NCI-H1105 treated with DMSO at 0.1 percent for 48 hours (cell line): ENCODE data around the gene TMCC1.
"Not testable (repeated sequence)": the region's sequence is repeated elsewhere in the genome, so short reads cannot be mapped to it uniquely, and the experiment has no call there.

Source experiments
- DNase-seq: peaks from one replicate; lab custom pipeline; 2025; lab: John Stamatoyannopoulos, UW

The TMCC1 gene

DNA sequence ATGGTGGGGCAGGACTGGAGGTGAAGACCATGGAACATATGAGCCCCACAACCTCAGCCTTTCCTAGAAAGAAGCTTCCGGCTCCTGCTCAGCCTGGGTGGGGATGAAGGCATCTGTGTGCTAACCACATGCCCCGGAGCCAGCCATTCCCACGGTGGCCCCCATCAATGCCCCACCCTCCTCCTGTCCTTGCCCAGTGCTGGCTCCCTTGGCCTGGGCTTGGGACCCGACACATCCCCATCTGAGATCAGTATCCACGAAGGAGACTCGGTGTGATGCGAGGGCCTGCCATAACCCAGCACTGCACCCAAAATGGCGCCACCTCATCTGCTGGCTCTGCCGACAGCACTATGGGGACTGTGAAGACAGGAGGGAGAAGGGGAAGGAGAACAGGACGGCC, 270.6 kb downstream of the TMCC1 start:
- no peak for DNase-seq

GRCh38 chr3:129622226-129622874, 271.2 kb downstream of the TMCC1 start:
- DNase-seq, result no peak

GRCh38 chr3:129621626-129622225, 271.8 kb downstream of the TMCC1 start:
- DNase-seq, result no peak

- DNase-seq, result no peak
Observed at GRCh38 chr3:129620828-129621559, 272.5 kb downstream of the TMCC1 start.

GRCh38 chr3:129619726-129620162, 273.8 kb downstream of the TMCC1 start:
- DNase-seq, result no peak

DNA sequence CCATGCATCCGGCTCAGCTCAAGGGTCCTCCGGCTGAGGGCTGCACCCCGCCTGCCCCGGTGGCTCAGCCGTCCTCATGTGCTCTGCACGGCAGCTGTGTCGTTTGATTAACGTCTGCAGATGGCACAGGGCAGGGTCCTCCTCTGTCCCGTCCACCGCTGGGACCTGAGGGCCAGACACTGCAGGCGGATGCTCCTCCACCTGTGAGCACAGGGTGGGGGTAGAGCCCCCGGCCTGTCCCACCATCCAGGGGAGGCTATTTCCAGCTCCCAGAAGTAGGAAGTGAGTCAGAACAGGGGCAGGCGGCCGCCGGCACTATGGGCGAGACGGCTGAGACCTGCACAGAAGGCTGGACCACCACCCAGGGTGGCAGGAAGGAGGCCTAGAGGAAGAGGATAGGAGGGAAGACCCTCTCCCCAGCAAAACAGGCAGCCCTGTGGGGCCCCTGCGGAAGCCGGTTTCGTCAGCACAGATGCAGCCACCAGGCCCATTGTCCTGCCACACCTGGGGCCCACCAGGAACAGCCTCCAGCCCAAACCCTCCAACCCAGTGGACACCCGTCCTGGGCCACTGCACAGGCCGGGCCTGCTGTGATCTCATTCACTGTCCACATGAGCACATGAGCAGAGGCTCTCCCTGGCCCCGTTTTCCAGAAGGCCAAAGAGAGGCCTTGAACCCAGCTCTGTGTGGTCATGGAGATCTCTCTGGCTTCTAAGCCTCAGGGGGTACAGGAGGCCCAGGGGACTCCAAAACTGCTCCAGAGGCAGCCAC, 274.4 kb downstream of the TMCC1 start:
- no peak for DNase-seq

- DNase-seq, result no peak
Observed at GRCh38 chr3:129618186-129618820, 275.2 kb downstream of the TMCC1 start.

DNA sequence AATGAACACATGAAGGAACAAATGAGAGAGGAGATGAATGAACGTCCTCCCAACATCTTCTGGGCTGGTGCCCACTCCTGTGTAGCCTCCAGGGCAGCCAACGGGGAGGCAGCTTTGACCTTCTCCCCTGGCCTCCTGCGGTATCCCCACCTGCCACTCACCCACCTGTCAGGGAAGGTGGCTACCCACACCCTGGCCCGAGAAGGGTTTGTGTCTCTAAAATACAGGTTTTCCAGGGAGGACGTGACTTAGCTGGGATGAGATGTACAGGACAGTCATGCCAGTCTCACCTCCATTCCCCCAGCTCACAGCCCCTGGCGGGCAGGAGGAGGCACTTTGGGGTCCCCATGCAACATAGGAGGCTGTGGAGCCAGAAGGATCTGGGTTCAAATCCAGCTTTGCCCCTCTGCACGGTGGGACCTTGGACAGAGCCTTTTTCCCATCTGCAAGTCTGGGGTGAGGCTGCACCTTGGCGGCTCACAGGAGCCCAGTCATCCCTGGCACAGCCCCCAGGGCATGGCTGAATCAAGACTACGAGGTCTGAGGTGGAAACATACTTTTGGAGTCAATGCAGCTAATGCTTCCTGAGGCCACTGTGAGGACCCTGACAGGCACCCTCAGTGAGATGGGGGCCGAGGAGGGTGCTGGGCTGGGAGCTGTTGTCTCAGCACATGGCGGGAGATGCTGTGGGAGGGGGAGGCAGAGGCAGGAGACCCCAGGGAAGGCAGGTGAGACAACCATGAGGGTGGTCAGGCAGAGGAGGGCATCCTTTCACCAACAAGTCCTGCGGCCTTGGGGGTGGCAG, 275.9 kb downstream of the TMCC1 start:
- DNase-seq, result no peak

GRCh38 chr3:129616713-129617112, 276.8 kb downstream of the TMCC1 start:
- DNase-seq, result no peak

DNA sequence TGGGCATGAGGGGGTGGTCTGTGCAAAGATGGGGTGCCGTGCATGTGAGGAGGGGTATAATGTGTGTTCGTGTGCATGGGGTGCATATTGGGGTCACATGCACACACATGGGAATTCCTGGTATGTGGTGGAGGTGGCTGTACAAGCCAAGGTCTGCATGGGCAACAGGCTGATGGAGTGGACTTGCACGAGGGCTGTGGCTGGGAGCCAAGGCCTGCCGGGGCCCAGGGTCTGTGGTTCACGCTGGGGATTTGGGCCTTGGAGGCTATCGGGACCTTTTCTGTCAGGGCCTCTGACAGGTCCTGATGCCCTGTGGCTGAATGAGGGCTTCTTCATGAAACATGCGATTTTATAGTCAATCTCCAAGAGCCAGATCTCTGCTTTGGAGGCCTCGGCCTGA, 277.2 kb downstream of the TMCC1 start:
- DNase-seq, result no peak

DNA sequence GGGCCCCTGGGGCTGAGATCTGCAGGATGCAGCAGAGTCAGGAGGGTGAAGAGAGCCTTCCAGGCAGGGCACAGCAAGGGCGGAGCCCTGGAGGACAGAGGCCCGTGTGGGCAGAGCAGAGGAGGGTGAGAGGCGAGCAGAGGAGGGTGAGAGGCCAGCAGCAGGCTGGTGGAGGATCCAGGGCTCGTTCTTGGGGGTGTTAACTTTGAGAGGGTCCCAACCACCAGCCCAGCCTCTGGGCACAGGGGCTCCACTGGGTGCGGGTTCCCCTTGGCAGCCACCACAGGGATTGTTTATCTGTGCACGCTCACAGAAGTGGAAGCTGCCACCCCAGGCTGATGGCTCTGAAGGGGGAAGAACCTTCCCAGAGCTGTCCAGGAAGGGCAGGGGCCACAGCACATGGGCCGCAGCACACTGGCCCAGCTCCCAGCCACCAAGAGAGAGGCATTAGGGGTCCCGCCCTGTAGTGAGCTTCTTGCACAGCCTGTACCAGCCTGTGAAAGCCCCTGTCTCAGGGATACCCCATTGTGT, 277.7 kb downstream of the TMCC1 start:
- no peak for DNase-seq

DNA sequence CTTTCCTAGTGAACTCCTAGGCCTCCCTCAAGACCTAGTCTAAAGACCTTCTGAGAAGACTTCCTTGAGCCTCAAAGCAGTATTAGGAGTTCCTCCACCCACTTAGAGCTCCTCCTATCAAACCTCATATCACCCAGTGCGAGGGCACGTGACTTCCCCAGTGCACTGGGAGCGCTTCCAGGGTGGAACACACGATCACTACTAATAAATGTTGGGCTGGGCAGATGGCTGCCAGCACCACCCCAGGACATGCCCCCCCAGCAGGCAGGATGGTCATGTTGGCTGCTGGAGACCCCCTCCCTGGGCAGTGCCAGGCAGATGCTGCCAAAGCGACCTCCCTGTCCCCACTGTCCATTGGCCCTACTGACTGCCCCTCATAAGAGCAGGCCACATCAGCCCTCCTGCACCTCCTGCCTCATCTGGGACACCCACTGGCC, 278.6 kb downstream of the TMCC1 start:
- DNase-seq, result no peak

DNA sequence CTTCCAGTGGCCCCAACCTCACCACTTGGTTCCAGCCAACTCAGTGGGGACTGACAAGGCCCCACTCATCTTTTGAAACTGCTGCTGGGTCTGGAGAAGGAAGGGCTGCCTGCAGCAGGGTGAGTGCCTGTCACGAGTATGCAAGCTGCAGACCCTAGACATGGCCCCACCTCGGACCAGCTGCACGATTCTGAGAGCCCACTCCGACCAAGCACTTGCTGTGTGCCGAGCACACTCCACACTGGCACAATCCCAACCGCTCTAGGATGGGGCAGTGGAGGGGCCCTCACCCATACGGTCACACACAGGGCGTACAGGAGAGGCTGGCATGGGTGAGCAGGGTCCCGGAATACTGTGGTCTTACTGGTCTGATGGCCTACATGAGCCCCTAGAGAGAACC, 279.1 kb downstream of the TMCC1 start:
- DNase-seq, result no peak

DNA sequence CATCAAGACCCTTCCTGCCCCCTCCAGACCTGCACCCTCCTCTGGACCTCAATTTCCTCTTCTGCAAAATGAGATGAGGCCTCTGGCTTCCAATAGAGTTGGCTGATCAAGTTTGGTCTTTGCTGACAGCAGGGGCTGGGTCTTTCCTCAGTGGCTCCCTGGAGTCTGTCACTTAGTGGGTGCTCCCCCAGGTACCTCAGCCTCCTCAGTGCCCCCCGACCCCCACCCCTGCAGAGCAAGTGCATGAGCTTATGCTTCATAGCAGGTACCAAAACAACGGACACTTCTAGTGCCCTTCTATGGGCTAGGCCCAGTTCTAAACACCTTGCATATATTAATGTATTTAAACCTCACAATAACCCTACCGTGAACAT, 280.2 kb downstream of the TMCC1 start:
- no peak for DNase-seq

DNA sequence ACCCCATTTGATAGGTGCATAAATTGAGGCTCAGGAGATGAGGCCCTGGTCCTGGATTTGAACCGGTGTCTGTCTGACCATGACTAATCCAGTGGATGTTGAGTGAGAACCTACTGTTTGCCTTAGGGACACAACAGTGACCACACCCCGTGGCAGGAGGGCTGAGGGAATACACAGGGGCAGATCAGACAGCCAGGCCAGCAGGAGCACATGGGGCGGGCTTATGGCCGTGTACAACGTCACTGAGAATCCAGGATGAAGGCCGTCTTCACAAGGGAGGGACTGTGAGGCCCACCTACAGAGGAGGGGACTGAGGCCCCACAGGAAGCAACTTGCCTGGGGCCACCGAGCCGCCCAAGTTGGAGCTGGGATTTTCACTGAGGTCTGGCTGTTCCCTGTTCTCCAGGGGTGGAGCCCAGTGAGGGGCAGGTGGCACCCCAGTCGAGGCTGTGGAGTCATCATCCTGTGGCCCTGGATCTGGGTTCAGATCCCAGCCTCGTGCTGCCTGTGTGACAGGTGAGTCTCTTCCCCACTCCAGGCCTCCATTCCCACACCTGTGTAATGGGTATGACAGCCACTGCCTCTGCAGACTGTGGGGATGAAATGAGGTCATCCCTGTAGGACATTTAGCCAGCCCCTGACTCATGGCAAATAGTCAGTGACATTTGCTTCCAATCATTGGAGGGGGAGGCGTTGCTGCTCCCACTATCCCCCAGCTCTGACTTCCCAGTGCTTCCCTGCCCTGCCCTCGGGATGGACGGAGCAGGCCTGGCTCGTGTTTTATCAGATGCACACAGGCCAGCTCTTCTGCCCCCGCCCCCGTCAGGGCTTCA, 280.8 kb downstream of the TMCC1 start:
- DNase-seq, result no peak

GRCh38 chr3:129611812-129612533, 281.5 kb downstream of the TMCC1 start:
- DNase-seq, result no peak

DNA sequence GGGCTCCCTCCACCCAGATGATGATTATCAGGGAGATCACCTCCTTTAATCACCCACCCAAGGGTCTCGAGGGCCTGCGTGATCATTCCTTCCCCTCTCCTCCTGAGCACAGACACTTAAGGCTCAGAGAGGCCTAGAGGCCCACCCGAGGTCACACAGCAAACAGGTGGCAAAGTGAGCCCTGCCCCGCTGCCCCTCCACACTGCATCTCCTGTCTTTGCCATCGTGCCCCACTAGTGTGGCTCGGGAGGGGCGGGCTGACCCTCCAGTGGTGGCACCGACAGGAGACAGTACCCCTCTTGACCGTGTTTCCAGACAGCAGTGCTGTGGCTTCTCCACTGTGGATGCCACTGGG, 282.1 kb downstream of the TMCC1 start:
- DNase-seq, result no peak

DNA sequence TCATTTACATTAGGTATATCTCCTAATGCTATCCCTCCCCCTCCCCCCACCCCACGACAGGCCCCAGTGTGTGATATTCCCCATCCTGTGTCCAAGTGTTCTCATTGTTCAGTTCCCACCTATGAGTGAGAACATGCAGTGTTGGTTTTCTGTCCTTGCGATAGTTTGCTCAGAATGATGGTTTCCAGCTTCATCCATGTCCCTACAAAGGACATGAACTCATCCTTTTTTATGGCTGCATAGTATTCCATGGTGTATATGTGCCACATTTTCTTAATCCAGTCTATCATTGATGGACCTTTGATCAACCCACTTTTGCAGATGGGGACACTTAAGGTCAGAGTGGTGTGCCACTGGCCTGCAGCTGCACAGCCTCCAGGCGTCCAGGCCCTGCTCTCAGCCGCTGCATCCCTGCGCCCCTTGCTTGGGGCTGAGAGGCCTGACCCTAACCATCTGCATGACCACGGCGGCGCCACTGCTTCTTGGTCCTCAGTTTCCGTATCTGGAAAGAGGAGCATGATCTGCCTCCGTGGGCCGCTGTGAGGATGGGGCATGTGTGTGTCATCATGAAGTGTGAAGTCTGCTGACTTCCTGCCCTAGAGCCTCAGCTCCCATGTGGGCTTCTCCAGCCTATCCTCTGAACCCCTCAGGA, 282.6 kb downstream of the TMCC1 start:
- DNase-seq, result not testable (repeated sequence)

DNA sequence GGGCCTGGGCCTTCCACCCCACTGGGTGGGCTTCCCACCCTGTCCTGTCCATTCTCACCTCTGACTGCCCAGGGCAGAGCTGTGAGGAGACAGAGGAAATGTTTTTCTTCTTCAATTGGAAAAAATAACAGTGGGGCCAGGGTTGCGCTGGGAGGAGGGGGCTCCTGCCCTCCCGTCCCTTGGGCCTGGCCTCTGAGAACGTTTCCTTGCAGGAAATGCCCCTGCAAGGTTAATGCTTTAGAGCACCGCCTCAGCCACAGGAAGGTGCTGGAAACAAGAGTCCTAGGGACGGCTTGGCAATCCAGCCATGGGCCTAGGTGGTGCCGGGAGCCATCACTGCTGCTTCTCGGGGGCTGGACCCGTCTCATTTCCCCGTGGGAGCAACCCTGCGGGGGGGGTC, 283.2 kb downstream of the TMCC1 start:
- no peak for DNase-seq
